A549 (cell line): ENCODE data around the gene IVD.

Experiments used
- BHLHE40 ChIP-seq: IDR thresholded peaks from 2 replicates; pipeline ENCODE4 v1.6.1; 2012; ENCODE audit warnings: low read depth, low read length, inconsistent platforms
- FOSL2 ChIP-seq, 2 experiments: fragments of 450-650 bp in 1 of 2; fragments of >200 bp in 1 of 2; sonication (Bioruptor Twin) in 1 of 2; formaldehyde crosslinking; IDR thresholded peaks; 2 replicates each; pipeline versions ENCODE4 v1.5.0 to v1.6.1; 2016 to 2020; ENCODE audit warnings: mild to moderate bottlenecking in 1 of 2, moderate library complexity in 1 of 2
- JUN ChIP-seq, 2 experiments: fragments of >200 bp; sonication (Bioruptor Twin); formaldehyde crosslinking; IDR thresholded peaks; 2 replicates in 1 of 2; 3 replicates in 1 of 2; pipeline ENCODE4 v1.6.1; 2016 to 2017
- MYC ChIP-seq: IDR thresholded peaks from 2 replicates; pipeline ENCODE4 v1.6.1; 2012; ENCODE audit warnings: mild to moderate bottlenecking, inconsistent platforms, low read length, improper control_type of control experiment, borderline replicate concordance
- ZC3H11A ChIP-seq: fragments of 450-650 bp; IDR thresholded peaks from 2 replicates; pipeline ENCODE4 v1.6.1; 2014; ENCODE audit warnings: antibody characterized with exemption, mild to moderate bottlenecking
- TF ChIP-seq, protein P1 (sequence below): fragments of >200 bp; sonication (Bioruptor Twin); formaldehyde crosslinking; IDR thresholded peaks from 3 replicates; pipeline ENCODE4 v1.5.1; 2016
- TF ChIP-seq, protein P2 (sequence below): fragments of 150-350 bp; IDR thresholded peaks from 2 replicates; pipeline ENCODE4 v1.6.1; 2014; ENCODE audit warnings: low read depth, mild to moderate bottlenecking, low read length
- TF ChIP-seq, protein P3 (sequence below): IDR thresholded peaks from 2 replicates; pipeline ENCODE4 v1.6.1; 2012

DNA sequence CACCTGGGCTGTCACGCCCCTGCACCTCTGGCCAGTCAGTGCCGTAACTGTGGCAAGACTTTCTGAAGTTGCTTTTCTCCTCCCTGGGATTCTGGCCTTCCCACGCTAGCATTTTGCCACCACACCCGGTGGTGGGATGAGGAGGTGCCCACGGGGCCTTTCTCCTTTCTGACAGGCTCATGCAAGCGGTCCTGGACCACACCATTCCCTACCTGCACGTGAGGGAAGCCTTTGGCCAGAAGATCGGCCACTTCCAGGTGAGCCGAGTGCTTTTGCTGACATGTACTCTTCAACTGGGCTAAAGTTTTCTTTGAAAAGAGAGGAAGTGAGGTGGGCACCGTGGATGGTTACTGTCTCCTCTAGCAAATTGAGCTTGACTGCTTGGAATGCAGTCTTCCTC lies 9.6 kb downstream of the IVD start:
- TF ChIP-seq, protein P1, sequence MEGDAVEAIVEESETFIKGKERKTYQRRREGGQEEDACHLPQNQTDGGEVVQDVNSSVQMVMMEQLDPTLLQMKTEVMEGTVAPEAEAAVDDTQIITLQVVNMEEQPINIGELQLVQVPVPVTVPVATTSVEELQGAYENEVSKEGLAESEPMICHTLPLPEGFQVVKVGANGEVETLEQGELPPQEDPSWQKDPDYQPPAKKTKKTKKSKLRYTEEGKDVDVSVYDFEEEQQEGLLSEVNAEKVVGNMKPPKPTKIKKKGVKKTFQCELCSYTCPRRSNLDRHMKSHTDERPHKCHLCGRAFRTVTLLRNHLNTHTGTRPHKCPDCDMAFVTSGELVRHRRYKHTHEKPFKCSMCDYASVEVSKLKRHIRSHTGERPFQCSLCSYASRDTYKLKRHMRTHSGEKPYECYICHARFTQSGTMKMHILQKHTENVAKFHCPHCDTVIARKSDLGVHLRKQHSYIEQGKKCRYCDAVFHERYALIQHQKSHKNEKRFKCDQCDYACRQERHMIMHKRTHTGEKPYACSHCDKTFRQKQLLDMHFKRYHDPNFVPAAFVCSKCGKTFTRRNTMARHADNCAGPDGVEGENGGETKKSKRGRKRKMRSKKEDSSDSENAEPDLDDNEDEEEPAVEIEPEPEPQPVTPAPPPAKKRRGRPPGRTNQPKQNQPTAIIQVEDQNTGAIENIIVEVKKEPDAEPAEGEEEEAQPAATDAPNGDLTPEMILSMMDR: no peak
- TF ChIP-seq JUN (IDR thresholded peaks at IDR 0.05) (no peak), FOSL2 (IDR thresholded peaks at IDR 0.05) (no peak), FOSL2 (CRISPR knock-in tag; IDR thresholded peaks at IDR 0.05) (no peak), ZC3H11A (no peak), BHLHE40 (no peak), MYC (no peak)
- TF ChIP-seq, protein P2, sequence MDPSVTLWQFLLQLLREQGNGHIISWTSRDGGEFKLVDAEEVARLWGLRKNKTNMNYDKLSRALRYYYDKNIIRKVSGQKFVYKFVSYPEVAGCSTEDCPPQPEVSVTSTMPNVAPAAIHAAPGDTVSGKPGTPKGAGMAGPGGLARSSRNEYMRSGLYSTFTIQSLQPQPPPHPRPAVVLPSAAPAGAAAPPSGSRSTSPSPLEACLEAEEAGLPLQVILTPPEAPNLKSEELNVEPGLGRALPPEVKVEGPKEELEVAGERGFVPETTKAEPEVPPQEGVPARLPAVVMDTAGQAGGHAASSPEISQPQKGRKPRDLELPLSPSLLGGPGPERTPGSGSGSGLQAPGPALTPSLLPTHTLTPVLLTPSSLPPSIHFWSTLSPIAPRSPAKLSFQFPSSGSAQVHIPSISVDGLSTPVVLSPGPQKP: no peak
- TF ChIP-seq, protein P3, sequence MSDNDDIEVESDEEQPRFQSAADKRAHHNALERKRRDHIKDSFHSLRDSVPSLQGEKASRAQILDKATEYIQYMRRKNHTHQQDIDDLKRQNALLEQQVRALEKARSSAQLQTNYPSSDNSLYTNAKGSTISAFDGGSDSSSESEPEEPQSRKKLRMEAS: no peak
